HepG2 (cell line): ENCODE data around the gene STAM. TPM values are rescaled to one million over a fixed set of nuclear protein-coding genes. Genes with fewer than 3 reads are reported as not detected.

Experiments
- AKAP8 ChIP-seq: sonication (generic); formaldehyde crosslinking; IDR thresholded peaks from 2 replicates; pipeline ENCODE4 v1.5.1; 2020; ENCODE audit warnings: mild to moderate bottlenecking, missing genetic modification reagents
- ATF1 ChIP-seq: IDR thresholded peaks from 2 replicates; pipeline ENCODE4 v1.6.1; 2016; ENCODE audit warnings: mild to moderate bottlenecking, control low read depth
- FOXA1 ChIP-seq, 2 experiments: fragments of 450-650 bp in 1 of 2; sonication (generic) in 1 of 2; formaldehyde crosslinking in 1 of 2; IDR thresholded peaks; 2 replicates each; pipeline versions ENCODE4 v1.4.0 to v1.6.1; 2016 to 2020; ENCODE audit warnings: missing genetic modification reagents in 1 of 2
- HNRNPUL1 ChIP-seq: fragments of 200-400 bp; formaldehyde crosslinking; IDR thresholded peaks from 2 replicates; pipeline ENCODE4 v1.6.1; 2017; ENCODE audit warnings: low read depth, mild to moderate bottlenecking, low read length, moderate library complexity
- IRF1 ChIP-seq: sonication (generic); formaldehyde crosslinking; IDR thresholded peaks from 2 replicates; pipeline ENCODE4 v1.4.0; 2020; ENCODE audit warnings: low read depth, mild to moderate bottlenecking, missing genetic modification reagents
- LCORL ChIP-seq, 2 experiments: fragments of 450-650 bp in 1 of 2; sonication (generic) in 1 of 2; formaldehyde crosslinking in 1 of 2; IDR thresholded peaks; 2 replicates each; pipeline versions ENCODE4 v1.5.0 to v1.6.1; 2017 to 2020; ENCODE audit warnings: antibody characterized with exemption in 1 of 2, missing genetic modification reagents in 1 of 2
- NFE2L1 ChIP-seq: sonication (generic); formaldehyde crosslinking; IDR thresholded peaks from 2 replicates; pipeline ENCODE4 v1.4.0; 2020; ENCODE audit warnings: missing genetic modification reagents, mild to moderate bottlenecking, borderline replicate concordance
- POLR2G ChIP-seq: fragments of 200-400 bp; formaldehyde crosslinking; IDR thresholded peaks from 2 replicates; pipeline ENCODE4 v1.6.1; 2018; ENCODE audit warnings: mild to moderate bottlenecking, low read depth, low read length, moderate library complexity
- SAFB2 ChIP-seq: sonication (generic); formaldehyde crosslinking; IDR thresholded peaks from 2 replicates; pipeline ENCODE4 v1.5.1; 2020; ENCODE audit warnings: missing genetic modification reagents, low read depth, mild to moderate bottlenecking, borderline replicate concordance
- SIX1 ChIP-seq: sonication (generic); formaldehyde crosslinking; IDR thresholded peaks from 2 replicates; pipeline ENCODE4 v1.4.0; 2020; ENCODE audit warnings: missing genetic modification reagents, borderline replicate concordance
- ZBTB46 ChIP-seq: sonication (generic); formaldehyde crosslinking; IDR thresholded peaks from 2 replicates; pipeline ENCODE4 v1.4.0; 2020; ENCODE audit warnings: mild to moderate bottlenecking, missing genetic modification reagents, borderline replicate concordance
- ZFP36L1 ChIP-seq: sonication (generic); formaldehyde crosslinking; IDR thresholded peaks from 2 replicates; pipeline ENCODE4 v1.8.0; 2022; ENCODE audit warnings: mild to moderate bottlenecking, missing genetic modification reagents, moderate library complexity
- ZFP37 ChIP-seq: sonication (generic); formaldehyde crosslinking; IDR thresholded peaks from 2 replicates; pipeline ENCODE4 v1.4.0; 2020; ENCODE audit warnings: missing genetic modification reagents, borderline replicate concordance
- ZNF251 ChIP-seq: sonication (generic); formaldehyde crosslinking; IDR thresholded peaks from 2 replicates; pipeline ENCODE4 v1.9.0; 2021; ENCODE audit warnings: mild to moderate bottlenecking, missing genetic modification reagents
- ZNF569 ChIP-seq: sonication (generic); formaldehyde crosslinking; IDR thresholded peaks from 2 replicates; pipeline ENCODE4 v1.5.0; 2020; ENCODE audit warnings: mild to moderate bottlenecking, missing genetic modification reagents, moderate library complexity, borderline replicate concordance
- ZNF614 ChIP-seq: IDR thresholded peaks from 2 replicates; pipeline ENCODE4 v1.6.1; 2018; ENCODE audit warnings: missing biosample characterization, missing genetic modification reagents, inconsistent platforms, borderline replicate concordance
- ZNF768 ChIP-seq: sonication (generic); formaldehyde crosslinking; IDR thresholded peaks from 2 replicates; pipeline ENCODE4 v1.4.0; 2020; ENCODE audit warnings: missing genetic modification reagents
- ZNF777 ChIP-seq: sonication (generic); formaldehyde crosslinking; IDR thresholded peaks from 2 replicates; pipeline ENCODE4 v1.4.0; 2020; ENCODE audit warnings: missing genetic modification reagents
- ZNF883 ChIP-seq: sonication (generic); formaldehyde crosslinking; IDR thresholded peaks from 2 replicates; pipeline ENCODE4 v1.5.1; 2020; ENCODE audit warnings: mild to moderate bottlenecking, missing genetic modification reagents; ENCODE audit errors: not compliant biosample characterization
- polyA plus RNA-seq, 8 experiments: library from polyadenylated mRNA; depleted of rRNA in 3 of 8; stranded (reverse) in 7 of 8; unstranded in 1 of 8; fragments of >200 nt; fragmentation: Illumina TruSeq in 4 of 8; extraction: Trizol in 4 of 8; gene quantifications; 2 replicates each; pipeline versions ENCODE4 v1.2.1 to v1.2.3, GENCODE V29; 2011 to 2016; ENCODE audit warnings: low read depth in 4 of 8, missing spikeins in 1 of 8, mixed read lengths in 1 of 8; ENCODE audit not compliant: insufficient read depth in 1 of 8
- total RNA-seq, 5 experiments: library from RNA; depleted of rRNA; stranded (reverse); fragments of >200 nt; fragmentation: Illumina TruSeq; extraction: Trizol; gene quantifications; 2 replicates each; pipeline ENCODE4 v1.2.3, GENCODE V29; 2016; ENCODE audit warnings: low read depth in 1 of 5

Gene STAM
- total and polyA plus RNA-seq, 2 of the 13 experiments (the other 11 are each of a cell fraction or from before 2014, with no cell fraction given): 19.5 to 25.1 TPM

- TF ChIP-seq ZNF614 (no peak), LCORL (IDR thresholded peaks at IDR 0.05) (no peak), LCORL (CRISPR knock-in tag; IDR thresholded peaks at IDR 0.05) (no peak), ZNF768 (no peak), FOXA1 (IDR thresholded peaks at IDR 0.05) (no peak), FOXA1 (CRISPR knock-in tag; IDR thresholded peaks at IDR 0.05) (peak; percentile 68; the same call in 1 of the 2 replicates), ZNF883 (CRISPR knock-in tag) (no peak), ZNF777 (no peak), POLR2G (no peak), ZNF569 (CRISPR knock-in tag) (no peak), SIX1 (no peak), HNRNPUL1 (no peak), NFE2L1 (CRISPR knock-in tag) (no peak), ZFP37 (CRISPR knock-in tag) (no peak), ATF1 (CRISPR knock-in tag) (no peak), ZNF251 (CRISPR knock-in tag) (no peak), AKAP8 (CRISPR knock-in tag) (no peak), ZFP36L1 (no peak), ZBTB46 (no peak), IRF1 (no peak), SAFB2 (CRISPR knock-in tag) (no peak)
Observed at GRCh38 chr10:17673471-17674061, 29.6 kb downstream of the STAM start (continued).
